DND-41 (cell line): ENCODE measurements around the gene MED12L.
A peak's percentile ranks its signal among the peaks of the same experiment; 100 is the strongest.

Experiments used
- ATAC-seq: fragments of 200-7000 bp; cut with Tn5 transposase; 3 replicates; pipeline ENCODE4 v1.9.1; 2021; ENCODE audit warnings: low read depth; ENCODE audit not compliant: insufficient read depth
- DNase-seq: peaks from one replicate; pipeline ENCODE4 v3.0.0-alpha.2; 2020
- H2AFZ ChIP-seq: 2 replicates; pipeline ENCODE4 v1.6.0; 2012; ENCODE audit warnings: low read depth, low read length
- H3K27ac ChIP-seq: 2 replicates; pipeline ENCODE4 v1.5.1; 2012; ENCODE audit warnings: low read length, inconsistent platforms
- H3K27me3 ChIP-seq: fragments of 200-600 bp; sonication (generic); 2 replicates; pipeline ENCODE4 v1.6.0; 2012; ENCODE audit warnings: low read length, mild to moderate bottlenecking, inconsistent platforms; ENCODE audit not compliant: insufficient read depth, poor library complexity
- H3K36me3 ChIP-seq: 2 replicates; pipeline ENCODE4 v1.5.1; 2012; ENCODE audit warnings: low read length, inconsistent platforms; ENCODE audit not compliant: insufficient read depth
- H3K4me1 ChIP-seq: 2 replicates; pipeline ENCODE4 v1.5.1; 2012; ENCODE audit warnings: mild to moderate bottlenecking, low read length; ENCODE audit not compliant: insufficient read depth
- H3K4me2 ChIP-seq: 2 replicates; pipeline ENCODE4 v1.6.0; 2012; ENCODE audit warnings: mild to moderate bottlenecking, moderate library complexity, low read length, inconsistent platforms; ENCODE audit not compliant: insufficient read depth
- H3K4me3 ChIP-seq, 2 experiments: fragments of 200-600 bp in 1 of 2; shearing (Covaris generic) in 1 of 2; 2 replicates each; pipeline ENCODE4 v1.5.1; 2012 to 2016; ENCODE audit warnings: inconsistent platforms in 2 of 2, low read length in 2 of 2, mild to moderate bottlenecking in 2 of 2, low read depth in 1 of 2, moderate library complexity in 1 of 2
- H3K79me2 ChIP-seq: 2 replicates; pipeline ENCODE4 v1.6.0; 2012; ENCODE audit warnings: low read length, inconsistent platforms; ENCODE audit not compliant: insufficient read depth
- H3K9ac ChIP-seq: 2 replicates; pipeline ENCODE4 v1.6.0; 2012; ENCODE audit warnings: low read depth, mild to moderate bottlenecking, inconsistent platforms, low read length, moderate library complexity
- H3K9me3 ChIP-seq: 2 replicates; pipeline ENCODE4 v1.5.1; 2012; ENCODE audit warnings: low read length, moderate library complexity, mild to moderate bottlenecking, inconsistent platforms; ENCODE audit not compliant: insufficient read depth, severe bottlenecking
- H4K20me1 ChIP-seq: 2 replicates; pipeline ENCODE4 v1.6.0; 2012; ENCODE audit warnings: low read length; ENCODE audit not compliant: insufficient read depth
- CTCF ChIP-seq: IDR thresholded peaks from 2 replicates; pipeline ENCODE4 v1.5.1; 2012; ENCODE audit warnings: borderline replicate concordance, low read length, moderate library complexity, mild to moderate bottlenecking; ENCODE audit not compliant: poor library complexity, severe bottlenecking; ENCODE audit errors: extremely low read depth
- EZH2 ChIP-seq: IDR thresholded peaks from 3 replicates; pipeline ENCODE4 v1.6.1; 2012; ENCODE audit warnings: borderline replicate concordance, low read depth, mild to moderate bottlenecking, moderate library complexity, low read length, inconsistent platforms; ENCODE audit not compliant: severe bottlenecking

The MED12L gene

GRCh38 chr3:151206201-151206600 is 120.7 kb downstream of the MED12L start:
- Histone ChIP-seq H3K79me2 (no peaks in the 10 kb centered on the region), H3K4me3 (no peak overlapping the region), H3K9me3 (no peaks in the 10 kb centered on the region), H3K9ac (no peak overlapping the region), H3K27me3 (no peaks in the 10 kb centered on the region), H3K36me3 (no peaks in the 10 kb centered on the region), H3K4me2 (no peak overlapping the region), H4K20me1 (no peaks in the 10 kb centered on the region), H2AFZ (no peak overlapping the region), H3K27ac (no peak overlapping the region), H3K4me1 (peaks cover 16% of the 10 kb centered on the region)
- TF ChIP-seq CTCF (no peak), EZH2 (no peak)
- no peak for DNase-seq
- no peak for ATAC-seq

- Histone ChIP-seq H3K9me3 (no peaks in the 10 kb centered on the region), H3K27me3 (no peaks in the 10 kb centered on the region), H3K9ac (no peak overlapping the region), H3K36me3 (no peaks in the 10 kb centered on the region), H3K4me1 (no peaks in the 10 kb centered on the region), H3K27ac (no peak overlapping the region), H3K4me3 (no peak overlapping the region), H4K20me1 (no peaks in the 10 kb centered on the region), H2AFZ (no peak overlapping the region), H3K79me2 (no peaks in the 10 kb centered on the region), H3K4me2 (no peak overlapping the region)
- no peak for TF ChIP-seq EZH2
- TF ChIP-seq CTCF: no peak
- ATAC-seq (no peak), DNase-seq (no peak)
Measured at GRCh38 chr3:151209654-151210053, 124.2 kb downstream of the MED12L start.

DNA sequence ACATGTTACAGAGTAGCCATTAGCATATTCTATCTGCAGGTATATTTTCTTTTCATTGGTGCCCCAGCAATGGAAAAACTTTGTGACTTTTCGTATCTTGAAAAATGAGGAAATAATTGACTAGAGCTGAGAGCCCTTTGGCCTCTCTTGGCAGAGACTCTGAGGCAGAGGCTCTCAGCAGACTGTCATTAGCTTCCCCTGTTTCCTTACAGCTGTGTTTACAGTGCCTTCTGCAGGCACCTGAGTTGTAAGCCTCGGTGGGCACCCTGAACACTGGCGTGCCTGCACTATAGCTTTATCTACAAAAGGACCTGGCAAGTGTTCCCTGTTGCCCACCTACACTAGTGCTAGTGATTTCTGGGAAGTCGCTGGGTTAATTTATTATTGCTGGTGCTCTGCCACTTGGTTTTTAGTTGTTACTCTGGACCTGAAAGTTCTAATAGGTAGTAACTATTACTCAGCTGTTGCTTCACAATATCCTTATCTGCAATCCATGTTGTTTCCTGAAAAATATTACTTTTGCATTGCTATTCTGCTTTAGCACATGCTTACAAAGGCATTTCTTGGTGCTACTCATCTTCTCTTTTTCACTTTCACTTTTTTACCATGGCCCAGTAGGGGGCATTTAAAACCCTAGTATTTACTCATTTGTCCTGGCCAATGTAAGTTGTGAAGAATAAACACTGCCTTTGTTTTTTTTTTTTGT is 125.4 kb downstream of the MED12L start:
- ATAC-seq: peak; percentile 62; the same call in 1 of the 3 replicates
- no peak overlapping the region for H3K4me2 ChIP-seq

More for the DNA sequence above, 125.4 kb downstream of the MED12L start:
- H3K27me3 ChIP-seq: no peaks in the 10 kb centered on the region
- no peak overlapping the region for H3K27ac ChIP-seq
- TF ChIP-seq EZH2 (no peak), CTCF (peak; percentile 23)
- H3K4me3 ChIP-seq: no peak overlapping the region
- H3K36me3 ChIP-seq: no peaks in the 10 kb centered on the region
- no peaks in the 10 kb centered on the region for H3K79me2 ChIP-seq
- DNase-seq: no peak
- H3K4me1 ChIP-seq: no peaks in the 10 kb centered on the region
- H4K20me1 ChIP-seq: no peaks in the 10 kb centered on the region
- no peak overlapping the region for H2AFZ ChIP-seq
- no peak overlapping the region for H3K9ac ChIP-seq
- H3K9me3 ChIP-seq: no peaks in the 10 kb centered on the region
